CD4-positive, alpha-beta T cell treated with Interleukin-21 for 1 hour (primary cell): ENCODE data around the gene OR8B3.
A peak's percentile ranks its signal among the peaks of the same experiment; 100 is the strongest.
"Not testable (repeated sequence)": the region's sequence is repeated elsewhere in the genome, so short reads cannot be mapped to it uniquely, and the experiment has no call there.

ENCODE experiments used
- DNase-seq: peaks from one replicate; pipeline ENCODE4 v3.0.0-alpha.2; 2020

OR8B3 gene, protein sequence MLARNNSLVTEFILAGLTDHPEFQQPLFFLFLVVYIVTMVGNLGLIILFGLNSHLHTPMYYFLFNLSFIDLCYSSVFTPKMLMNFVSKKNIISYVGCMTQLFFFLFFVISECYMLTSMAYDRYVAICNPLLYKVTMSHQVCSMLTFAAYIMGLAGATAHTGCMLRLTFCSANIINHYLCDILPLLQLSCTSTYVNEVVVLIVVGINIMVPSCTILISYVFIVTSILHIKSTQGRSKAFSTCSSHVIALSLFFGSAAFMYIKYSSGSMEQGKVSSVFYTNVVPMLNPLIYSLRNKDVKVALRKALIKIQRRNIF

GRCh38 chr11:124398924-124399323 lies at the start of gene OR8B3:
Gene OR8B3 (minus strand): TSS chr11:124399024. CDS start chr11:124397351, 1,673 bp downstream.
- no peak for DNase-seq

DNA sequence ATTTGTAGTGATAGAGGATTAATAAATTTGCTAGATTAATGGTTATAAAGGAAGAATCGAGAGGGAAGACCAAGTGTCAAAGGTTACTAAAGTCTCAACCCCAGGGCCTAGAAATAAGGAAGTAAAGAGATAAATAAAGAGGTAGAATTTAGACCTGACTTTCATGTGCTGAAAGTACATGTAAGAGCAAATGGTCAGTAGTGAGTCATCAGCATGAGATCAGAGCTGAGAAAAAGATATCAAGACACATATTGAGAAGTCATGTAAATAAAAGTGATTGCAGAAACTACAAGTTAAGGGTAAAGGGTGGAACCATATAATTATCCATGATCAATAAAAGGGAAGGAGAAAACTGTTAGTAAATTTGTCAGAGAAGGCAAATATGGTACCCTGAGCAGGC lies 48.1 kb upstream of the OR8B3 start:
- no peak for DNase-seq

DNA sequence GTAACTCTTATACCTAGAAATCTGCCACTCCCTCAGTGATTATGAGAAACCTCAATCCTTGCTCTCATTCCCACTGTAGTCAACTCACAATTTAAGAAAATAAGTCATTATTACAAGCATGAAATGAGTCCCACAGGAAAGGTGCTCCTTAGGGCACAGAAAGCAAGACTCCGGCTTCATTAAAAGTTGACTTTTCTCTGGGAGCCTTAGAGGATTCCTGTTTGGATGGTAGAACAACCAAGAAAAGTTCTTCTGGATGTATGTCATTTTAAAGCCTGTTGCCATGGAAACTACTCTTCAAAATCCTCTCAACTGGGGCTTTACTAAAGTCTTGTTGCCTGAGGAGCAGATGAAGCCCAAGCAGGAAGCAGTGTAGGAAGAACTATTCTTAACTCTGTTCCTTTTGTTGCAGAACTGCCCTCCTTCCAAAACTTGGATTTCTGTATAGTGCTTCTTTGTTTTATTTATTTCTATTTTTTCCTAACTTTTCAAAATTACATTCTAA lies 46.9 kb upstream of the OR8B3 start, which contains the start of gene OR8B8:
Gene OR8B8 (minus strand): TSS at position 51 of the 505 bp plus-strand sequence. CDS start 4,611 bp downstream, outside the sequence.
- DNase-seq = no peak

DNA sequence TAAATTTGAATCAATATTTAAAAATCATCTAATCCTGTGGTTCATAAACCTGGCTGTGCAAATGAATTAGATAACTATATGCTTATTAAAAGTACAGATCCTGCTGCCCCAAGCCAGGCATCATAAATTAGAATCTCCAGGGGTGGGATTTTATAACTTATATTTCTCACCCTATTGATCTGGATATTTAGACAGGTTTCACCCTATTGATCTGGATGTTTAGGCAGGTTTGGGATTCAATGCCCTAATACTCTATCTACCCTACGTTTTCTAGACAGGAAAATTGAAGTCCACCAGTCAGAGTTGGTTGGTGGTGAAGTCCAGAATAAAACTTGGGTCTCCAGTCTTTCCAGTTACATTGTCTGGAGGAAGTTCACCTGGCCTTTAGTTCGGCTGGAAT lies 44.0 kb upstream of the OR8B3 start:
- DNase-seq = no peak

DNA sequence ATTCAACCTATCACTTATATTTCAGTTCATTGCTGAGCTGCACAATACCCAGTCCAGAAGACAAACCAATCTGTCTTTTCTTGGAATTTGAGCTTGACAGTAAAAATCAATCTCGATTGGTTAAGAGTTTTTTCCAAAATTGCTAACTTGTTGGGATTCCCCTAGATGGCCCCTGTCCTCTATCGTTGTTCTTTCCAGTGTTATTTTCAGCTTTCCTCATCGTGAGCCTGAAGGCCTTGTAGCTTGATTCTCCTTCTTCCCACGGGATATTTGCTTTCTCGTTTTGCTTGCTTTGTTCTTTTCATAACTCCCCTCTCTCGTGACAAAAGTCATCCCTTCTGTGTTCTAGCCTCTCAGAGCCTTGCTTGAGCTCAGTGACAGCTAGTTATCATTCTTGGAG lies 43.6 kb upstream of the OR8B3 start:
- no peak for DNase-seq

GRCh38 chr11:124441519-124441918 lies 42.7 kb upstream of the OR8B3 start:
- no peak for DNase-seq

GRCh38 chr11:124441081-124441480 lies 42.3 kb upstream of the OR8B3 start:
- DNase-seq = no peak

- no peak for DNase-seq
Observed at GRCh38 chr11:124440608-124441007, 41.8 kb upstream of the OR8B3 start.

DNA sequence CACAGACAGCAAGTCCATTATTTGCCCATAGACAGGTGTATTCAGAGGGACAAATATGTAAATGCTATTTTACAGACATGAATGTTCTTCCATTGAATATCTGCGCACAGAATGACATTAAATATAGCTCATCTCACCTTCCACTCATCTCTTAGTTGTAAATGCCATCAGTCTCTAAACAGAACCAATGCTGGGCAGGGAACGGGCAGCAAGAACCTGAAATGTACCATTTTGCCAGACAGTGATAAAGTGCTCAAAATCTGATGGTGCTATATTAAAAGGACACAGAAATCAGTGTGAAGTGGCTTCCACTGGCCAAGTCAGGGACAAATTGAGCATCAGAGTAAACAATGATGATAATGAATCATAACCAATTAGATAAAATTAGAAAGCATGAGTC lies 35.9 kb upstream of the OR8B3 start:
- DNase-seq = no peak

DNA sequence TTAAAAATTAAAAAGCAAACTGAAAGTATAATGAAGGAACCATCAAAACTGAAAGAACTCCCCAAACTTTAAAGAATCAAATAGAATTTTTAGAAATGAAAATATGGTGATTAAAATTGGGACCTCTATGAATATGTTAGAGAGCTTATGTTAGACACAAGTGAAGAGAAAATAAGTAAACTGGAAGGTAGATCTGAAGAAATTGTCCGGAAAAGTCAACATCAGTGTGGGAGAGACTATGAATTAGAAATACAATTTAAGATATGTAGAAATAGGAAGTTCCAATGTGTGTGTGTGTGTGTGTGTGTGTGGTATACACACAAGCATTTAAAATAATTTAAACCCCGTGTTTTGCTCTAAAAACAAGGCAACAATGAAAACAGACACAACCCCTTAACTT lies 30.8 kb upstream of the OR8B3 start:
- DNase-seq = no peak

- no peak for DNase-seq
Observed at GRCh38 chr11:124424384-124424921, 25.6 kb upstream of the OR8B3 start, which contains the start of gene OR8B4. Gene OR8B4 (minus strand): TSS chr11:124424871. CDS start chr11:124424871, 0 bp downstream.

- no peak for DNase-seq
Observed at GRCh38 chr11:124421043-124421442, 22.2 kb upstream of the OR8B3 start.

DNA sequence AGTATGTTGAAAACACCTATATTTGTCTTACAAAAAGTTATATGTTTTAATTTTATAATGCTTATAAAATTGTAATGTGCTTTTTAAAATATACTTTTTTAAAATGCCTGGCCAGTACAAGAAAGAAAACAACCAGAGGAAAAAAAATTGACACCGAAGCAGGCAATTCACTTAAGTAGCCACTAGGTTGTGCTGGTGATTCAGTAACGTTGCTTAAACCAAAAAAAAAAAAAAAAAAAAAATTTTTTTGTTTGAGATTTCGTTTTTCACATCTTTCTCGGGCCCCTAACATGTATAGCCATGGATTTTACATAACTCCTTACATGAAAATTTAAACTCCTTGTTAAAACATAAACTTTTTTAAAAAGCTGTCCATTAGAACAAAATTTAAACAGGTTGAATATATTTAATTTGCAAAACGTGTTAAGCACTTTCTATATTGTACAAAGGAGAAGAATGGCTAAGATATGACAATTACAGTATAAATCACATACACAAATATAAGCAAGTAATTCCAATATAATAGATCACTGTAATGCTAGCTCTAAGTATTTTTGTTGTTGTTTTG lies 16.6 kb upstream of the OR8B3 start:
- peak; percentile 19 for DNase-seq

- DNase-seq = no peak
Observed at GRCh38 chr11:124409906-124410305, 11.1 kb upstream of the OR8B3 start.

- no peak for DNase-seq
Observed at GRCh38 chr11:124405581-124405980, 6.8 kb upstream of the OR8B3 start.

DNA sequence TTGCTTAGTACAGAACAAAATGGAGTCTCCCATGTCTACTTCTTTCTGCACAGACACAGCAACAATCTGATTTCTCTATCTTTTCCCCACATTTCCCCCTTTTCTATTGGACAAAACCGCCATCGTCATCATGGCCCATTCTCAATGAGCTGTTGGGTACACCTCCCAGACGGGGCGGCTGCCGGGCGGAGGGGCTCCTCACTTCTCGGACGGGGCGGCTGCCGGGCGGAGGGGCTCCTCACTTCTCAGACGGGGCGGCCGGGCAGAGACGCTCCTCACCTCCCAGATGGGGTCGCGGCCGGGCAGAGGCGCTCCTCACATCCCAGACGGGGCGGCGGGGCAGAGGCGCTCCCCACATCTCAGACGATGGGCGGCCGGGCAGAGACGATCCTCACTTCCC lies 4.4 kb upstream of the OR8B3 start:
- DNase-seq = not testable (repeated sequence)

- DNase-seq = peak; percentile 22
Observed at GRCh38 chr11:124402326-124402922, 3.6 kb upstream of the OR8B3 start.

DNA sequence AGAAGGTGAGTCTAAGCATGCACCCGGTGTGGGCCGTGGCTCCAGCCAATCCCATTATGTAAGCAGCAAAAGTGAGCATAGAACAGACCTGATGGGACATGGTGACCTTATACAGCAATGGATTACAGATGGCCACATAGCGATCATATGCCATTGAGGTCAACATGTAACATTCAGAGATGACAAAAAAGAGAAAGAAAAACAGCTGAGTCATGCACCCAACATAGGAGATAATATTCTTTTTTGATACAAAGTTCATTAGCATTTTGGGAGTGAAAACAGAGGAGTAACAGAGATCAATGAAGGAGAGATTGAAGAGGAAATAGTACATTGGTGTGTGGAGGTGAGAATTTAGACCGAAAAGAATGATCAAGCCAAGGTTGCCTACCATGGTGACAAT lies 2.0 kb downstream of the OR8B3 start:
- not testable (repeated sequence) for DNase-seq

- no peak for DNase-seq
Observed at GRCh38 chr11:124394408-124394807, 4.4 kb downstream of the OR8B3 start.

DNA sequence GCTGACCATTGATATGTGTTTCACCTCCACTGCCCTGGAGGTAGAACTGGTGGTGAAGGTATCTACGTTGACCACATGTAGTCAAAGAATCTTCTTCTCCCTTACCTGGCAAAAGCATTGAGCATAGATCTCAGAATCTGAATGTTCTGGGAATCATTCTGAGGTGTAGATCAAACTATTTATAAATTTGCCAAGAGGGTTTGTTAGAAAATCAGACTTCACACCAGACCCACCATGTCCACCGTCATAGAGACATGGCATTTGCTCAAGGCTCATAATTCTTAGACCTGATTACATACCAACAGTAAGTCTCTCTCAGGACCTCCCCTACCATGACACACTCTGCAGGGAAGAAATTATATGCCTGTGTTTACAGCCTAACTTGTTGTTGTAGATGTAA lies 14.4 kb downstream of the OR8B3 start, which contains the start of gene OR8B2:
Gene OR8B2 (minus strand): TSS at position 101 of the 400 bp plus-strand sequence. CDS start 1,156 bp downstream, outside the sequence.
- DNase-seq = no peak

- not testable (repeated sequence) for DNase-seq
Observed at GRCh38 chr11:124382857-124383256, 16.0 kb downstream of the OR8B3 start.

DNA sequence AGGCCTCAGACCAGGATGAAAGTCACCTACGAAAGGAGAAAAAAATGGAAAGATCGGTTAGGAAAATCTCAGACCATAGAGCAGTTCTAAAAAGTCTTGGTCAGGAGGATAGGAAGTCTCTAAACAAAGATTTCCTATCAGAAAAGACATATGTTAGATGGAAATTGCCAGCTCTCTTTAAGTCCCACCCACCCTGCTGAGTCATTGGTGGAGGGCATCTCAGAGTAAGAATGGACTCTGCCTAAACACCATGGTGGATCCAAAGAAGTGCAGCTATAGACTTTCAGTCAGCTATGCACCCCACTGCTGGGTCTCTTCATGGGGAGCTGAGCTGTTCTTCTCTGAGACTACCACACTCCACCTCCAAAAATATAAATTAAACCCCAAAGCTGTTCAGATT lies 18.2 kb downstream of the OR8B3 start:
- no peak for DNase-seq

DNA sequence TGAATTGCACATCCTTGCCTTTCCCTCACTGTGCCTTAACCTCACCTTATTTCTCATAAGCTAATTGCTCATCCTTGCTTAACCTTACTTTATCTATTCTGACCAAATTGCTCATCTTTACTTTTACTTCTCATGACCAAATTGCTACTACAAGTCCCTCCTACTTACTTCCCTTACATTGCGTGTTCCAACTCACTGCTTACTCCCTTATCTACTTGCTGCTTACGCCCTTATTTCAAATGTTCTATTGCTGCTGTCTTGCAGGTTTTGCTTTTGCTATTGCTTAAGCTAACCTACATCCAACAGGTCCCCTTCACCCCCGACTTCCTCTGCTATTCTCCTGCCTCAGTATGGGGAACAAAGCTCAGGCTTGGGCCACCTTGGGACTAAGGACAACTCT lies 22.5 kb downstream of the OR8B3 start:
- DNase-seq = no peak

DNA sequence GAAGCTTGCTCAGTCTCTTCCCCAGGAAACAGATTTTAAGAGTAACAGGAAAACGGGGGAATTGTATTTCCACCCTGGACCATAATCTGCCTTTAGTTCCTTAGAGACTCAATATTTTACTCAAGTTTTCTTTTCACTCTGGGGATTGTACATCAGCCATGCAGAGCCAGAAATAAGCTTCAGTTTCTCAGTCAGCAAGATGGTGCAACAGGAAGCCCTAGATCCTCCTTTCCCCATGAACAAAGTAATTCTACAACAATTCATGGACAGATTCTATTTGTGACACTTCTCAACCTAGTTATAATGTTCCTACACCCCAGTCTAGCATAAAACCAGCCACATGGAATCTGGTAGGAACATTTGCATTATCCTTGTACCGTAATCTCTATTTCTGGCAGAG lies 39.3 kb downstream of the OR8B3 start:
- no peak for DNase-seq
